Activated CD4-positive, CD25-positive, alpha-beta regulatory T cell treated with anti-CD3 and anti-CD28 coated beads, Interleukin-2, amount 50 U/mL, for 24 hours (primary cell): ENCODE measurements around the gene TPRX2.
"Not testable (repeated sequence)": the region's sequence is repeated elsewhere in the genome, so short reads cannot be mapped to it uniquely, and the experiment has no call there.

Experiments used
- ATAC-seq, 2 donors: fragments of 150-1000 bp; cut with Tn5 transposase; one replicate each; pipeline ENCODE4 v1.10.0; 2021; ENCODE audit warnings: mild to moderate bottlenecking in 1 of 2, moderate library complexity in 1 of 2

TPRX2 gene

GRCh38 chr19:47858646-47859285, at the start of gene TPRX2:
TPRX2 (plus strand) TSS chr19:47859235; CDS start chr19:47859247, 12 bp downstream.
- not testable (repeated sequence) for ATAC-seq

- peak; percentile 64 to 82 for ATAC-seq
Observed at GRCh38 chr19:47813304-47813994, 45.6 kb upstream of the TPRX2 start.

GRCh38 chr19:47813995-47814328, 45.1 kb upstream of the TPRX2 start:
- ATAC-seq, result no peak

- ATAC-seq, result not testable (repeated sequence)
Observed at GRCh38 chr19:47816270-47816669, 42.8 kb upstream of the TPRX2 start.

- not testable (repeated sequence) for ATAC-seq
Observed at GRCh38 chr19:47818221-47818620, 40.8 kb upstream of the TPRX2 start.

- ATAC-seq, result no peak
Observed at GRCh38 chr19:47819858-47820257, 39.2 kb upstream of the TPRX2 start.

- no peak for ATAC-seq
Observed at GRCh38 chr19:47820410-47820809, 38.6 kb upstream of the TPRX2 start.

GRCh38 chr19:47821460-47822020, 37.5 kb upstream of the TPRX2 start, which contains the start of gene CRX:
CRX (plus strand) TSS chr19:47821937; CDS start chr19:47834444, 12,507 bp downstream.
- no peak for ATAC-seq

GRCh38 chr19:47824396-47824795, 34.6 kb upstream of the TPRX2 start:
- no peak for ATAC-seq

GRCh38 chr19:47826800-47827199, 32.2 kb upstream of the TPRX2 start:
- no peak for ATAC-seq

- no peak for ATAC-seq
Observed at GRCh38 chr19:47832723-47833122, 26.3 kb upstream of the TPRX2 start.

- no peak for ATAC-seq
Observed at GRCh38 chr19:47836038-47836437, 23.0 kb upstream of the TPRX2 start.

- ATAC-seq, result no peak
Observed at GRCh38 chr19:47839411-47839810, 19.6 kb upstream of the TPRX2 start.

- ATAC-seq, result no peak
Observed at GRCh38 chr19:47839913-47840312, 19.1 kb upstream of the TPRX2 start.

- no peak for ATAC-seq
Observed at GRCh38 chr19:47842941-47843340, 16.1 kb upstream of the TPRX2 start.

- ATAC-seq, result no peak
Observed at GRCh38 chr19:47848425-47848822, 10.6 kb upstream of the TPRX2 start.

- no peak for ATAC-seq
Observed at GRCh38 chr19:47848823-47849473, 10.1 kb upstream of the TPRX2 start.

- no peak for ATAC-seq
Observed at GRCh38 chr19:47853003-47853402, 6.0 kb upstream of the TPRX2 start.

- ATAC-seq, result no peak
Observed at GRCh38 chr19:47854459-47854858, 4.6 kb upstream of the TPRX2 start.

GRCh38 chr19:47858231-47858630, 804 bp upstream of the TPRX2 start:
- ATAC-seq, result not testable (repeated sequence)

GRCh38 chr19:47859838-47860237, 803 bp downstream of the TPRX2 start:
- ATAC-seq, result not testable (repeated sequence)

- no peak for ATAC-seq
Observed at GRCh38 chr19:47860602-47861297, 1.7 kb downstream of the TPRX2 start.

GRCh38 chr19:47861630-47862029, 2.6 kb downstream of the TPRX2 start:
- ATAC-seq, result no peak
